Dendritic cell treated with granulocyte-macrophage colony-stimulating factor and Interleukin-4, amounts not matched to agents 40 ng/mL and 50 ng/mL, for 4 days (primary cell): ENCODE results near the gene AMOTL1.

Experiments
- H3K27ac Mint-ChIP-seq: one replicate; pipeline ENCODE4 v1.8.0; 2022; ENCODE audit warnings: mild to moderate bottlenecking, mixed read lengths
- H3K27me3 Mint-ChIP-seq: one replicate; pipeline ENCODE4 v1.8.0; 2022; ENCODE audit warnings: mild to moderate bottlenecking, mixed read lengths
- H3K36me3 Mint-ChIP-seq: one replicate; pipeline ENCODE4 v1.8.0; 2022; ENCODE audit warnings: low read depth, mixed read lengths
- H3K4me1 Mint-ChIP-seq: one replicate; pipeline ENCODE4 v1.8.0; 2022; ENCODE audit warnings: low read depth, mixed read lengths
- H3K4me3 Mint-ChIP-seq: one replicate; pipeline ENCODE4 v1.8.0; 2022; ENCODE audit warnings: mild to moderate bottlenecking, moderate library complexity, mixed read lengths
- H3K9me3 Mint-ChIP-seq: one replicate; pipeline ENCODE4 v1.8.0; 2022; ENCODE audit warnings: mixed read lengths
- intact Hi-C: fragments of 100-400 bp; cut with micrococcal nuclease; formaldehyde crosslinking; loops from one replicate; pipeline ENCODE4 v1.15.0; 2022

AMOTL1 gene

GRCh38 chr11:94861306-94861845, 93.2 kb downstream of the AMOTL1 start:
- no peak overlapping the region for H3K27ac Mint-ChIP-seq
- no peaks in the 10 kb centered on the region for H3K4me1 Mint-ChIP-seq
- intact Hi-C loops: no loop called here
- H3K9me3 Mint-ChIP-seq: no peaks in the 10 kb centered on the region
- no peaks in the 10 kb centered on the region for H3K27me3 Mint-ChIP-seq
- H3K36me3 Mint-ChIP-seq: no peaks in the 10 kb centered on the region
- H3K4me3 Mint-ChIP-seq: no peak overlapping the region

DNA sequence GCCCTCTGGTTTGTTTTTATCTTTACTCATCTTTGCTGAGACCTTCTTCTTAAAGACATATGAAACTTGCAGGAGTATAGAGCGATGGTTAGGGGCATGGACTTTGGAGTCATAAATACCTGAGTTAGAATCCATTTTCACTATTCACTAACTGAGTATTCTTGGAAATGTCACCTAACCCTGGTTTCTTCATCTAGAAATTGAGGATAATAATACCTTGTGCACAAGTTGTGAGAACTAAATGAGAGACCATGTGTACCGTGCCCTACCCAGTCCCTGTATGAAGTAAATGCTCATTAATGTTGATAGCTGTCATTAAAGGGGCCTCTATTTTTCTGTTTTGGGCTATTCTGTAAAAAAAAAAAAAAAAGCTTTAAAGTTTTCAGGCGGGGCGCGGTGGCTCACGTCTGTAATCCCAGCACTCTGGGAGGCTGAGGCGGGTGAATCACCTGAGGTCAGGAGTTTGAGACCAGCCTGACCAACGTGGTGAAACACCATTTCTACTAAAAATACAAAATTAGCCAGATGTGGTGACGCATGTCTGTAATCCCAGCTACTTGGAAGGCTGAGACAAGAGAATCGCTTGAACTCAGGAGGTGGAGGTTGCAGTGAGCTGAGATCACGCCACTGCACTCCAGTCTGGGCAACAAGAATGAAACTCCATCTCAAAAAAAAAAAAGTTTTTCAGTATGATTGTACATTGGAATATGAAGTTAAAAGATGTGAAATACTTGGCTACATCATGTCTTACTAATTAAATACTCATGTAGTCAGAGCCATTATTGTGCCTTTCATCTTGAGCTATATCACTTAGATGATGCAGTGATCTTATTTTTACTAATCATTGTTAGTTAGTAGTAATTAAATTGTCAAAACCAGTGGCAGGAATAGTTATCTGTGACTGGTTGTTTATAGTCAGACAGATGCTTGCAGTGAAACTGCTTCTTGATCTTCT, 95.0 kb downstream of the AMOTL1 start:
- H3K4me1 Mint-ChIP-seq: no peaks in the 10 kb centered on the region
- H3K27me3 Mint-ChIP-seq: no peaks in the 10 kb centered on the region
- H3K9me3 Mint-ChIP-seq: no peaks in the 10 kb centered on the region
- H3K27ac Mint-ChIP-seq: no peak overlapping the region
- no peaks in the 10 kb centered on the region for H3K36me3 Mint-ChIP-seq
- H3K4me3 Mint-ChIP-seq: no peak overlapping the region
- intact Hi-C loops: no loop called here

GRCh38 chr11:94864506-94865045, 96.4 kb downstream of the AMOTL1 start:
- intact Hi-C loops: no loop called here
- Mint-ChIP-seq H3K4me1 (no peaks in the 10 kb centered on the region), H3K27ac (no peak overlapping the region), H3K9me3 (no peaks in the 10 kb centered on the region), H3K27me3 (no peaks in the 10 kb centered on the region), H3K36me3 (no peaks in the 10 kb centered on the region), H3K4me3 (no peak overlapping the region)

DNA sequence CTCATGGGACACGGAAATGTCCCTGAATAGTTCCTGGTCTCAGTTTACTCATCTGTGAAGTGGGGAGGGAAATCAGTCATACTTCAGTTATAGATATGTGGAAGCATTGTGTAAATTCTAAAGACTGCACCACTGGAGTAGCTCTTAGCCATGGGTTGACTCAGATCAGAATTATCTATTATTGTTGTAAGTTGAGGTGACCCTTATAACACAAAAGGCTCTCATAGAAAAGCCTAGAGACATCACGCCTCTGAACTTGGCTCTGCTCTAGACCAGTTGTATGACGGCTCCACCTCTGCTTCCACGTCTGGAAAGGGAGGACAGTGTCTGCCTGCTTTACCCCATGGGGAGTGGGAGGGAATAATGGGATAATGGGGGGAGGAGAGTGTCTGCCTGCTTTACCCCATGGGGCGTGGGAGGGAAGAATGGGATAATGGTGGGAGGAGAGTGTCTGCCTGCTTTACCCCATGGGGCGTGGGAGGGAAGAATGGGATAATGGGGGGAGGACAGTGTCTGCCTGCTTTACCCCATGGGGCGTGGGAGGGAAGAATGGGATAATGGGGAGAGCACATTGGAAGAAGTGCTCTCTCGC, 98.2 kb downstream of the AMOTL1 start:
- H3K36me3 Mint-ChIP-seq: no peaks in the 10 kb centered on the region
- H3K4me3 Mint-ChIP-seq: no peak overlapping the region
- intact Hi-C loops: no loop called here
- no peaks in the 10 kb centered on the region for H3K27me3 Mint-ChIP-seq
- H3K9me3 Mint-ChIP-seq: no peaks in the 10 kb centered on the region
- H3K27ac Mint-ChIP-seq: no peak overlapping the region
- no peaks in the 10 kb centered on the region for H3K4me1 Mint-ChIP-seq

GRCh38 chr11:94866936-94867795, 99.0 kb downstream of the AMOTL1 start:
- no peaks in the 10 kb centered on the region for H3K27me3 Mint-ChIP-seq
- intact Hi-C loops: no loop called here
- no peaks in the 10 kb centered on the region for H3K9me3 Mint-ChIP-seq
- no peaks in the 10 kb centered on the region for H3K36me3 Mint-ChIP-seq
- no peak overlapping the region for H3K27ac Mint-ChIP-seq
- H3K4me1 Mint-ChIP-seq: no peaks in the 10 kb centered on the region
- no peak overlapping the region for H3K4me3 Mint-ChIP-seq

GRCh38 chr11:94868468-94868867, 100.3 kb downstream of the AMOTL1 start:
- H3K36me3 Mint-ChIP-seq: no peaks in the 10 kb centered on the region
- H3K27ac Mint-ChIP-seq: no peak overlapping the region
- no peaks in the 10 kb centered on the region for H3K9me3 Mint-ChIP-seq
- intact Hi-C loops: no loop called here
- H3K4me1 Mint-ChIP-seq: no peaks in the 10 kb centered on the region
- H3K4me3 Mint-ChIP-seq: no peak overlapping the region
- no peaks in the 10 kb centered on the region for H3K27me3 Mint-ChIP-seq

DNA sequence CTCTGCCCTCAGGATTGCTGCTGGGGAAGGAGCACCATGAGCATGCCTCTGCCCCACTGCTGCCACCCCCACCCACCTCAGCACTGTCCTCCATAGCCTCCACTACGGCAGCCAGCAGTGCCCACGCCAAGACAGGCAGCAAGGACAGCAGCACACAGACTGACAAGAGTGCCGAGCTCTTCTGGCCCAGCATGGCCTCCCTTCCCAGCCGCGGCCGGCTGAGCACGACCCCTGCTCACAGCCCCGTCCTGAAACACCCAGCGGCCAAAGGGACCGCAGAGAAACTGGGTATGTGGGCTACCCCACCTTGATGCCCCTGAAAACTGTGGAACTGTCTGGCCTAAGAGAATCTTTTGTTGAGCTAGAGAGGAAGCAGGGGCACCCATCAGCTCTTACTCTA, 101.0 kb downstream of the AMOTL1 start:
- intact Hi-C loops: no loop called here
- H3K9me3 Mint-ChIP-seq: no peaks in the 10 kb centered on the region
- no peaks in the 10 kb centered on the region for H3K27me3 Mint-ChIP-seq
- H3K36me3 Mint-ChIP-seq: no peaks in the 10 kb centered on the region
- no peaks in the 10 kb centered on the region for H3K4me1 Mint-ChIP-seq
- H3K27ac Mint-ChIP-seq: no peak overlapping the region
- H3K4me3 Mint-ChIP-seq: no peak overlapping the region

GRCh38 chr11:94870422-94870821, 102.3 kb downstream of the AMOTL1 start:
- Mint-ChIP-seq H3K27me3 (no peaks in the 10 kb centered on the region), H3K9me3 (no peaks in the 10 kb centered on the region), H3K27ac (no peak overlapping the region), H3K4me3 (no peak overlapping the region), H3K36me3 (no peaks in the 10 kb centered on the region), H3K4me1 (no peaks in the 10 kb centered on the region)
- intact Hi-C loops: no loop called here

GRCh38 chr11:94871491-94872185, 103.5 kb downstream of the AMOTL1 start:
- peaks cover 9% of the 10 kb centered on the region for H3K4me1 Mint-ChIP-seq
- no peak overlapping the region for H3K4me3 Mint-ChIP-seq
- no peaks in the 10 kb centered on the region for H3K36me3 Mint-ChIP-seq
- H3K27ac Mint-ChIP-seq: no peak overlapping the region
- no peaks in the 10 kb centered on the region for H3K9me3 Mint-ChIP-seq
- no peaks in the 10 kb centered on the region for H3K27me3 Mint-ChIP-seq
- intact Hi-C loops: no loop called here

- peaks cover 22% of the 10 kb centered on the region for H3K4me1 Mint-ChIP-seq
- peak overlapping the region; percentile 1 for H3K27ac Mint-ChIP-seq
- H3K27me3 Mint-ChIP-seq: no peaks in the 10 kb centered on the region
- intact Hi-C loops: no loop called here
- no peaks in the 10 kb centered on the region for H3K9me3 Mint-ChIP-seq
- H3K36me3 Mint-ChIP-seq: no peaks in the 10 kb centered on the region
- H3K4me3 Mint-ChIP-seq: no peak overlapping the region
Measured at GRCh38 chr11:94873916-94874540, 105.9 kb downstream of the AMOTL1 start.

- no peaks in the 10 kb centered on the region for H3K27me3 Mint-ChIP-seq
- H3K4me1 Mint-ChIP-seq: peaks cover 22% of the 10 kb centered on the region
- no peaks in the 10 kb centered on the region for H3K36me3 Mint-ChIP-seq
- no peaks in the 10 kb centered on the region for H3K9me3 Mint-ChIP-seq
- intact Hi-C loops: no loop called here
- no peak overlapping the region for H3K4me3 Mint-ChIP-seq
- H3K27ac Mint-ChIP-seq: peak overlapping the region; percentile 81
Measured at GRCh38 chr11:94876222-94876621, 108.1 kb downstream of the AMOTL1 start.

DNA sequence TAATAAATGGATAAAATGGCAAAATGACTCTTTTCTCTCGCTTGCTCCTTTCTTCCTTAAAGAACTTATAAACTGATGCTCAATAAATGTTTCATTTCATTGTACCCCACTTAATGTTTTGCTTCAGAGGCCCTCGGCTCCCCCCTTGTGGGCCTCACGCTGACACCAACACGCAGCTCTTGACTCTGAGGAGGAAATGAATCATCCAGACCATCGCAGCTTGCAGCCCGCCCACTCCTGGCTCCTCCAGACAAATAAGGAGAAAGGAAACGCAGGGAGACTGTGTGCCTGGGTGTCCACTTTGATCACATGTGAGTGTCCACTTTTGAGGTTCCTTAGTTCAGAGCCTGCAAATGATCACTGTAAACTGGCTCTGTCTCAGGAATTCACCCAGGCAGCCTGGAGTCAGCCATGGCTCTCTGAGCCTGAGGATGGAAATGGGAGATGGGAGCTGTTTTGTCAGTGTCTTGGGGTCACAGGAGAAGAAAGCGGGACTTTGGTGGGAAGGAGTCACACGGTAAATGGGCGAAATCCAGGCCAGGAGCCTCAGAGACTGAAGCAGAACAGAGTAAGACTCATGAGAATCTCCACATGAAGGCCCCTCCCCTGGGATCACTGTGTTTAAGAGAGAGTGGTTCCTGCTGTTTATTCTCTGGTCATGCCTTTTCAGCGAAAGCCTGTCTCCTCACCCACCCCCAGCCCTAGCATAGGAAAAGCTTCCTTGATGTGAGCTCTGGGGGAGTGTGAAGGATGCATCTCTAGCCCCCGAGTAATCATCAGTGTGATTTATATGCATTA, 108.7 kb downstream of the AMOTL1 start:
- intact Hi-C loops: no loop called here
- Mint-ChIP-seq H3K36me3 (no peaks in the 10 kb centered on the region), H3K9me3 (no peaks in the 10 kb centered on the region), H3K4me1 (peaks cover 22% of the 10 kb centered on the region), H3K27me3 (no peaks in the 10 kb centered on the region), H3K4me3 (no peak overlapping the region), H3K27ac (peak overlapping the region; percentile 81)
